HCT116 (cell line): ENCODE results near the gene NCKAP5. TPM values are rescaled to one million over a fixed set of nuclear protein-coding genes. Genes with fewer than 3 reads are reported as not detected.

Experiments used
- ATAC-seq: fragments of 200-7000 bp; cut with Tn5 transposase; 2 replicates; pipeline ENCODE4 v1.9.1; 2020; ENCODE audit warnings: mild to moderate bottlenecking, moderate library complexity
- BruUV-seq: library from RNA; stranded (reverse); fragments of 400-500 nt; replicated peaks from 2 replicates; lab custom pipeline; 2021; lab: Mats Ljungman, UMichigan
- CTCF ChIA-PET: fragments of 300-600 bp; sonication (Branson Sonifier 250); formaldehyde crosslinking; loops from one replicate; lab custom pipeline; 2021; ENCODE audit warnings: antibody characterized with exemption; lab: Charles Lee
- POLR2A ChIA-PET: fragments of 300-600, 350-600 bp; sonication (Branson Sonifier 250); formaldehyde crosslinking; loops from one replicate; lab custom pipeline; 2021; ENCODE audit warnings: antibody characterized with exemption; lab: Charles Lee
- RAD21 ChIA-PET, 2 experiments: fragments of 300-600 bp; sonication (Branson Sonifier 250); formaldehyde crosslinking; loops; one replicate each; lab custom pipeline; 2023; ENCODE audit warnings: low total read pairs in 2 of 2; ENCODE audit not compliant: uncharacterized antibody in 2 of 2, unreplicated experiment in 2 of 2, low non-redundant PET in 1 of 2; lab: Charles Lee
- DNase-seq: peaks from one replicate; pipeline ENCODE4 v3.0.0-alpha.2; 2010; ENCODE audit warnings: low read depth, low spot score
- H2AFZ ChIP-seq: fragments of 200-600 bp; shearing (Covaris generic), sonication (generic); 2 replicates; pipeline ENCODE4 v1.6.1; 2017; ENCODE audit warnings: low read depth, mixed run types, mixed read lengths, antibody characterized with exemption, low read length; ENCODE audit not compliant: poor library complexity, severe bottlenecking
- H3K27ac ChIP-seq: 2 replicates; pipeline ENCODE4 v1.5.1; 2012; ENCODE audit warnings: low read depth, low read length
- H3K27me3 ChIP-seq: fragments of 200-600 bp; sonication (generic); 2 replicates; pipeline ENCODE4 v1.6.1; 2016; ENCODE audit warnings: mixed run types, low read length, mixed read lengths; ENCODE audit not compliant: insufficient read depth
- H3K36me3 ChIP-seq, 2 experiments: fragments of 200-500 bp in 1 of 2; fragments of 200-600 bp in 1 of 2; sonication (Bioruptor generic) in 1 of 2; sonication (generic) in 1 of 2; 2 replicates each; pipeline versions ENCODE4 v1.5.1 to v1.6.1; 2014 to 2016; ENCODE audit warnings: low read length in 2 of 2, inconsistent platforms in 1 of 2, mixed read lengths in 1 of 2, mixed run types in 1 of 2; ENCODE audit not compliant: insufficient read depth in 2 of 2, control insufficient read depth in 1 of 2
- H3K4me1 ChIP-seq, 2 experiments: fragments of 200-600 bp in 1 of 2; sonication (generic) in 1 of 2; 2 replicates each; pipeline versions ENCODE4 v1.5.1 to v1.6.1; 2012 to 2017; ENCODE audit warnings: low read length in 2 of 2, inconsistent platforms in 1 of 2, mild to moderate bottlenecking in 1 of 2, mixed read lengths in 1 of 2, mixed run types in 1 of 2, moderate library complexity in 1 of 2; ENCODE audit not compliant: insufficient read depth in 2 of 2, control insufficient read depth in 1 of 2
- H3K4me2 ChIP-seq: fragments of 200-600 bp; sonication (generic); 2 replicates; pipeline ENCODE4 v1.6.1; 2017; ENCODE audit warnings: mixed run types, low read length, mixed read lengths
- H3K4me3 ChIP-seq, 2 experiments: fragments of 200-600 bp in 1 of 2; sonication (generic) in 1 of 2; replicated peaks in 1 of 2; 2 replicates each; pipeline ENCODE4 v1.5.1; 2011 to 2016; ENCODE audit warnings: low read length in 2 of 2, control low read depth in 1 of 2, low read depth in 1 of 2, mild to moderate bottlenecking in 1 of 2, mixed read lengths in 1 of 2, mixed run types in 1 of 2
- H3K79me2 ChIP-seq: fragments of 200-600 bp; sonication (generic); 2 replicates; pipeline ENCODE4 v1.6.1; 2017; ENCODE audit warnings: mild to moderate bottlenecking, mixed run types, low read length, moderate library complexity, mixed read lengths; ENCODE audit not compliant: insufficient read depth
- H3K9ac ChIP-seq: fragments of 200-600 bp; sonication (generic); 2 replicates; pipeline ENCODE4 v1.6.1; 2016; ENCODE audit warnings: low read length, mixed read lengths
- H3K9me2 ChIP-seq: fragments of 200-600 bp; sonication (generic), shearing (Covaris generic); 2 replicates; pipeline ENCODE4 v1.6.1; 2017; ENCODE audit warnings: mixed run types, mild to moderate bottlenecking, moderate library complexity; ENCODE audit not compliant: insufficient read depth
- H3K9me3 ChIP-seq, 2 experiments: fragments of 200-500 bp in 1 of 2; fragments of 200-600 bp in 1 of 2; sonication (Bioruptor generic) in 1 of 2; sonication (generic) in 1 of 2; 2 replicates each; pipeline ENCODE4 v1.6.1; 2014 to 2017; ENCODE audit warnings: low read length in 2 of 2, mixed read lengths in 2 of 2, inconsistent platforms in 1 of 2, low read depth in 1 of 2, mild to moderate bottlenecking in 1 of 2, mixed run types in 1 of 2, moderate library complexity in 1 of 2; ENCODE audit not compliant: control insufficient read depth in 1 of 2, insufficient read depth in 1 of 2
- H4K20me1 ChIP-seq: fragments of 200-600 bp; sonication (generic), shearing (Covaris generic); 2 replicates; pipeline ENCODE4 v1.6.1; 2017; ENCODE audit warnings: mixed run types, mild to moderate bottlenecking, moderate library complexity; ENCODE audit not compliant: insufficient read depth
- CEBPB ChIP-seq: IDR thresholded peaks from 2 replicates; pipeline ENCODE4 v1.6.1; 2012; ENCODE audit warnings: low read depth
- CTCF ChIP-seq, 3 experiments: fragments of 200-600 bp in 1 of 3; sonication (generic) in 1 of 3; IDR thresholded peaks in 2 of 3; conservative IDR thresholded peaks in 1 of 3; 2 replicates each; pipeline ENCODE4 v1.5.1; 2012 to 2017; ENCODE audit warnings: low read depth in 2 of 3, low read length in 2 of 3, antibody characterized with exemption in 1 of 3, borderline replicate concordance in 1 of 3, control low read depth in 1 of 3, mild to moderate bottlenecking in 1 of 3, mixed read lengths in 1 of 3, mixed run types in 1 of 3, moderate library complexity in 1 of 3; ENCODE audit not compliant: insufficient read depth in 1 of 3
- EGR1 ChIP-seq: IDR thresholded peaks from 2 replicates; pipeline ENCODE4 v1.6.1; 2012; ENCODE audit warnings: low read depth
- ELF1 ChIP-seq: IDR thresholded peaks from 2 replicates; pipeline ENCODE4 v1.6.1; 2012; ENCODE audit warnings: low read depth, borderline replicate concordance
- EZH2 ChIP-seq: fragments of 200-600 bp; sonication (generic); IDR thresholded peaks from 2 replicates; pipeline ENCODE4 v1.6.1; 2017; ENCODE audit warnings: antibody characterized with exemption, mixed run types
- EZH2phosphoT487 ChIP-seq: fragments of 200-600 bp; IDR thresholded peaks from 2 replicates; pipeline ENCODE4 v1.6.1; 2018; ENCODE audit warnings: antibody characterized with exemption, borderline replicate concordance
- JUND ChIP-seq: IDR thresholded peaks from 2 replicates; pipeline ENCODE4 v1.6.1; 2012
- POLR2A ChIP-seq: IDR thresholded peaks from 2 replicates; pipeline ENCODE4 v1.7.0; 2011; ENCODE audit warnings: borderline replicate concordance; ENCODE audit not compliant: insufficient read depth, insufficient read length; ENCODE audit errors: extremely low read depth
- SP1 ChIP-seq: IDR thresholded peaks from 2 replicates; pipeline ENCODE4 v1.6.1; 2012; ENCODE audit warnings: low read depth
- SRF ChIP-seq: IDR thresholded peaks from 2 replicates; pipeline ENCODE4 v1.6.1; 2012; ENCODE audit warnings: low read depth
- YY1 ChIP-seq: IDR thresholded peaks from 2 replicates; pipeline ENCODE4 v1.6.1; 2011; ENCODE audit warnings: low read length, low read depth, moderate library complexity, mild to moderate bottlenecking; ENCODE audit not compliant: insufficient replicate concordance; ENCODE audit errors: extremely low read depth
- ZFX ChIP-seq: fragments of 450-650 bp; IDR thresholded peaks from 2 replicates; pipeline ENCODE4 v1.6.1; 2017
- intact Hi-C: fragments of 100-400 bp; cut with micrococcal nuclease; formaldehyde crosslinking; loops from 2 replicates; pipeline ENCODE4 v1.10.0; 2022
- total RNA-seq: library from RNA; stranded (reverse); gene quantifications from one replicate; pipeline ENCODE4 v1.2.1, GENCODE V29; 2021; ENCODE audit not compliant: unreplicated experiment
- TF ChIP-seq, protein P1 (sequence below): IDR thresholded peaks from 2 replicates; pipeline ENCODE4 v1.6.1; 2011; ENCODE audit warnings: mild to moderate bottlenecking, low read length, moderate library complexity; ENCODE audit not compliant: insufficient replicate concordance; ENCODE audit errors: extremely low read depth

The NCKAP5 gene
- total RNA-seq, 1 experiment from 2014 or later: 0.30 TPM

DNA sequence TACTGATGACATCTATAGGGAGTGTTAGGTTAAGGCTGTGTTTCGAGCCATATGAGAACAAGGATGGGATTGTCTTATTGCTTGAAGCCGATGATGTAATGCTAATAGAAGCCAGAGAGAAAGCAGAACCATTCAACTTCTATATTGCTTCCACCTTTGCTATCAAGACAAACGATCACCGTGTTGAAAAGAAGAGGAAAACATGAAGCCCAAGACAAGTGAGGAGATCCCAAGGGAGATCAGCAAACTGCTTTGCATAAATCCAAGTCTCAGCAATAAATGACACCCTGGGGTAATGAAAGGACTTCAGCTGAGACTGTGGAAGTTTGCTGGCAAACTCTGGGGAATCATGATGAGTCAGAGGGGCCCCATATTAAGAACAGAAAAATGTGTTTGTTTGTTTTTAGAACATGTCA lies 206.2 kb downstream of the NCKAP5 start:
- no peaks in the 10 kb centered on the region for H3K9me2 ChIP-seq
- H3K4me1 ChIP-seq: no peaks in the 10 kb centered on the region
- ATAC-seq (no peak), DNase-seq (no peak)
- POLR2A ChIA-PET: no interaction called here
- no peak overlapping the region for H2AFZ ChIP-seq
- no peak overlapping the region for H3K4me2 ChIP-seq
- TF ChIP-seq POLR2A: peak; percentile 61
- TF ChIP-seq CTCF (IDR thresholded peaks at IDR 0.05 in 2 of 3, conservative IDR thresholded peaks at IDR 0.05 in 1 of 3; ENCODE audit: borderline replicate concordance in 1 of 3, insufficient read depth in 1 of 3, low read depth in 2 of 3, low read length in 2 of 3): no peak
- intact Hi-C loops: no loop called here
- H3K9me3 ChIP-seq: no peaks in the 10 kb centered on the region
- no TSS peak for BruUV-seq
- H3K36me3 ChIP-seq: no peaks in the 10 kb centered on the region
- no peak overlapping the region for H3K9ac ChIP-seq
- no peak overlapping the region for H3K27ac ChIP-seq
- CTCF ChIA-PET: no interaction called here
- H3K4me3 ChIP-seq: no peak overlapping the region
- no peaks in the 10 kb centered on the region; the same call in 1 of the 2 replicates for H3K27me3 ChIP-seq
- no peaks in the 10 kb centered on the region for H4K20me1 ChIP-seq
- H3K79me2 ChIP-seq: no peaks in the 10 kb centered on the region
- RAD21 ChIA-PET: no interaction called here

GRCh38 chr2:133360882-133361281 lies 207.4 kb downstream of the NCKAP5 start:
- Histone ChIP-seq H4K20me1 (no peaks in the 10 kb centered on the region), H3K4me3 (no peak overlapping the region), H3K27me3 (no peaks in the 10 kb centered on the region; the same call in 1 of the 2 replicates), H3K27ac (no peak overlapping the region), H3K4me1 (no peaks in the 10 kb centered on the region), H3K36me3 (no peaks in the 10 kb centered on the region), H3K4me2 (no peak overlapping the region), H3K79me2 (no peaks in the 10 kb centered on the region), H3K9me2 (no peaks in the 10 kb centered on the region), H2AFZ (no peak overlapping the region), H3K9ac (no peak overlapping the region), H3K9me3 (no peaks in the 10 kb centered on the region)
- BruUV-seq: no TSS peak
- ATAC-seq: no peak
- RAD21 ChIA-PET: no interaction called here
- CTCF ChIA-PET: no interaction called here
- intact Hi-C loops: no loop called here
- DNase-seq: no peak
- POLR2A ChIA-PET: no interaction called here
- no peak for TF ChIP-seq ZFX
- no peak for TF ChIP-seq JUND
- TF ChIP-seq, protein P1, sequence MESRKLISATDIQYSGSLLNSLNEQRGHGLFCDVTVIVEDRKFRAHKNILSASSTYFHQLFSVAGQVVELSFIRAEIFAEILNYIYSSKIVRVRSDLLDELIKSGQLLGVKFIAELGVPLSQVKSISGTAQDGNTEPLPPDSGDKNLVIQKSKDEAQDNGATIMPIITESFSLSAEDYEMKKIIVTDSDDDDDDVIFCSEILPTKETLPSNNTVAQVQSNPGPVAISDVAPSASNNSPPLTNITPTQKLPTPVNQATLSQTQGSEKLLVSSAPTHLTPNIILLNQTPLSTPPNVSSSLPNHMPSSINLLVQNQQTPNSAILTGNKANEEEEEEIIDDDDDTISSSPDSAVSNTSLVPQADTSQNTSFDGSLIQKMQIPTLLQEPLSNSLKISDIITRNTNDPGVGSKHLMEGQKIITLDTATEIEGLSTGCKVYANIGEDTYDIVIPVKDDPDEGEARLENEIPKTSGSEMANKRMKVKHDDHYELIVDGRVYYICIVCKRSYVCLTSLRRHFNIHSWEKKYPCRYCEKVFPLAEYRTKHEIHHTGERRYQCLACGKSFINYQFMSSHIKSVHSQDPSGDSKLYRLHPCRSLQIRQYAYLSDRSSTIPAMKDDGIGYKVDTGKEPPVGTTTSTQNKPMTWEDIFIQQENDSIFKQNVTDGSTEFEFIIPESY: no peak
- TF ChIP-seq SRF: no peak
- no peak for TF ChIP-seq SP1
- TF ChIP-seq EZH2: no peak
- TF ChIP-seq YY1: no peak
- TF ChIP-seq EGR1: no peak
- no peak for TF ChIP-seq CEBPB
- no peak for TF ChIP-seq CTCF (IDR thresholded peaks at IDR 0.05 in 2 of 3, conservative IDR thresholded peaks at IDR 0.05 in 1 of 3; ENCODE audit: borderline replicate concordance in 1 of 3, insufficient read depth in 1 of 3, low read depth in 2 of 3, low read length in 2 of 3)
- TF ChIP-seq ELF1: no peak
- TF ChIP-seq EZH2phosphoT487: no peak
